H9 (cell line): ENCODE results near the gene IL1RAP. TPM values are rescaled to one million over a fixed set of nuclear protein-coding genes. Genes with fewer than 3 reads are reported as not detected.
"Not testable (repeated sequence)": the region's sequence is repeated elsewhere in the genome, so short reads cannot be mapped to it uniquely, and the experiment has no call there.

Experiments used
- DNase-seq: peaks from one replicate; pipeline ENCODE4 v3.0.0-alpha.2; 2017
- H2AFZ ChIP-seq: one replicate; pipeline ENCODE4 v1.6.1; 2013; ENCODE audit warnings: mild to moderate bottlenecking, low read length, control low read depth, moderate library complexity
- H2AK5ac ChIP-seq: 2 replicates; pipeline ENCODE4 v1.6.1; 2013; ENCODE audit warnings: low read length, control low read depth, mixed read lengths; ENCODE audit not compliant: insufficient read length
- H2BK120ac ChIP-seq: one replicate; pipeline ENCODE4 v1.6.1; 2013; ENCODE audit warnings: low read depth, mild to moderate bottlenecking, low read length, control low read depth, inconsistent platforms; ENCODE audit not compliant: poor library complexity, severe bottlenecking
- H2BK12ac ChIP-seq: 2 replicates; pipeline ENCODE4 v1.6.1; 2013; ENCODE audit warnings: low read length, control low read depth, mixed read lengths, low read depth; ENCODE audit not compliant: insufficient read length
- H2BK15ac ChIP-seq: 2 replicates; pipeline ENCODE4 v1.6.1; 2013; ENCODE audit warnings: low read depth, low read length, control low read depth
- H2BK20ac ChIP-seq: one replicate; pipeline ENCODE4 v1.6.1; 2013; ENCODE audit warnings: low read depth, mild to moderate bottlenecking, low read length, control low read depth, inconsistent platforms; ENCODE audit not compliant: poor library complexity, severe bottlenecking
- H2BK5ac ChIP-seq: 2 replicates; pipeline ENCODE4 v1.6.1; 2013; ENCODE audit warnings: low read length, control low read depth, mixed read lengths; ENCODE audit not compliant: insufficient read length
- H3K14ac ChIP-seq: 2 replicates; pipeline ENCODE4 v1.6.1; 2013; ENCODE audit warnings: low read length, control low read depth; ENCODE audit not compliant: insufficient read depth
- H3K18ac ChIP-seq: 2 replicates; pipeline ENCODE4 v1.6.1; 2013; ENCODE audit warnings: low read depth, mild to moderate bottlenecking, mixed read lengths, low read length, control low read depth; ENCODE audit not compliant: insufficient read length
- H3K23ac ChIP-seq: 2 replicates; pipeline ENCODE4 v1.6.1; 2013; ENCODE audit warnings: low read length, control low read depth, mixed read lengths, low read depth; ENCODE audit not compliant: insufficient read length
- H3K23me2 ChIP-seq: 2 replicates; pipeline ENCODE4 v1.6.1; 2013; ENCODE audit warnings: low read depth, mild to moderate bottlenecking, mixed read lengths, low read length, control low read depth; ENCODE audit not compliant: insufficient read length, poor library complexity, severe bottlenecking
- H3K27ac ChIP-seq: 2 replicates; pipeline ENCODE4 v1.5.1; 2013; ENCODE audit warnings: low read length, control low read depth, mixed read lengths, low read depth; ENCODE audit not compliant: insufficient read length
- H3K27me3 ChIP-seq: 2 replicates; pipeline ENCODE4 v1.6.1; 2013; ENCODE audit warnings: low read length, control low read depth, inconsistent platforms; ENCODE audit not compliant: insufficient read depth
- H3K4ac ChIP-seq: 2 replicates; pipeline ENCODE4 v1.6.1; 2013; ENCODE audit warnings: low read depth, mild to moderate bottlenecking, control low read depth, inconsistent platforms, low read length, moderate library complexity
- H3K4me1 ChIP-seq: 2 replicates; pipeline ENCODE4 v1.6.1; 2013; ENCODE audit warnings: low read length, control low read depth, inconsistent platforms; ENCODE audit not compliant: insufficient read depth
- H3K4me2 ChIP-seq: 2 replicates; pipeline ENCODE4 v1.6.1; 2013; ENCODE audit warnings: low read length, control low read depth, mixed read lengths; ENCODE audit not compliant: insufficient read length, insufficient read depth
- H3K56ac ChIP-seq: 2 replicates; pipeline ENCODE4 v1.6.1; 2013; ENCODE audit warnings: low read depth, mild to moderate bottlenecking, mixed read lengths, low read length, control low read depth; ENCODE audit not compliant: insufficient read length
- H3K79me1 ChIP-seq: 2 replicates; pipeline ENCODE4 v1.6.1; 2013; ENCODE audit warnings: low read depth, mild to moderate bottlenecking, moderate library complexity, low read length, control low read depth, inconsistent platforms; ENCODE audit not compliant: insufficient read depth, poor library complexity, severe bottlenecking
- H3K79me2 ChIP-seq: 2 replicates; pipeline ENCODE4 v1.6.1; 2013; ENCODE audit warnings: low read length, control low read depth, inconsistent platforms; ENCODE audit not compliant: insufficient read depth
- H3K9ac ChIP-seq: 2 replicates; pipeline ENCODE4 v1.6.1; 2013; ENCODE audit warnings: low read length, control low read depth, mixed read lengths; ENCODE audit not compliant: insufficient read length; ENCODE audit errors: extremely low read depth
- H3K9me3 ChIP-seq: one replicate; pipeline ENCODE4 v1.6.1; 2013; ENCODE audit warnings: low read depth, low read length, inconsistent platforms; ENCODE audit not compliant: control insufficient read depth
- H3T11ph ChIP-seq: one replicate; pipeline ENCODE4 v1.6.1; 2013; ENCODE audit warnings: mild to moderate bottlenecking, low read length, control low read depth, inconsistent platforms
- H4K20me1 ChIP-seq: one replicate; pipeline ENCODE4 v1.6.1; 2013; ENCODE audit not compliant: control insufficient read depth, insufficient read length, insufficient read depth
- H4K5ac ChIP-seq: 2 replicates; pipeline ENCODE4 v1.6.1; 2013; ENCODE audit warnings: low read depth, mild to moderate bottlenecking, mixed read lengths, low read length, control low read depth; ENCODE audit not compliant: insufficient read length
- H4K8ac ChIP-seq: replicated peaks from 2 replicates; pipeline ENCODE4 v1.6.1; 2013; ENCODE audit warnings: low read length, control low read depth, mixed read lengths, low read depth; ENCODE audit not compliant: insufficient read length
- H4K91ac ChIP-seq: 2 replicates; pipeline ENCODE4 v1.6.1; 2013; ENCODE audit warnings: low read depth, mild to moderate bottlenecking, moderate library complexity, mixed read lengths, low read length, control low read depth; ENCODE audit not compliant: insufficient read length
- H3K27ac Mint-ChIP-seq, 3 experiments: 2 replicates in 2 of 3; 3 replicates in 1 of 3; pipeline ENCODE4 v1.8.0; 2020 to 2021; ENCODE audit warnings: mixed read lengths in 3 of 3, mild to moderate bottlenecking in 1 of 3, moderate library complexity in 1 of 3
- H3K27me3 Mint-ChIP-seq: 2 replicates; pipeline ENCODE4 v1.8.0; 2021; ENCODE audit warnings: low read depth, mild to moderate bottlenecking, moderate library complexity, mixed read lengths
- H3K36me3 Mint-ChIP-seq, 3 experiments: 2 replicates in 2 of 3; 3 replicates in 1 of 3; pipeline ENCODE4 v1.8.0; 2020 to 2021; ENCODE audit warnings: low read depth in 3 of 3, mixed read lengths in 3 of 3; ENCODE audit not compliant: insufficient read depth in 1 of 3
- H3K4me1 Mint-ChIP-seq, 2 experiments: 2 replicates each; pipeline ENCODE4 v1.8.0; 2020; ENCODE audit warnings: mixed read lengths in 2 of 2
- H3K4me3 Mint-ChIP-seq, 2 experiments: 2 replicates in 1 of 2; 3 replicates in 1 of 2; pipeline ENCODE4 v1.8.0; 2020 to 2021; ENCODE audit warnings: mild to moderate bottlenecking in 2 of 2, mixed read lengths in 2 of 2, moderate library complexity in 1 of 2
- H3K9me3 Mint-ChIP-seq, 2 experiments: 2 replicates in 1 of 2; 3 replicates in 1 of 2; pipeline ENCODE4 v1.8.0; 2020; ENCODE audit warnings: mild to moderate bottlenecking in 2 of 2, mixed read lengths in 2 of 2, moderate library complexity in 1 of 2
- CTCF ChIP-seq: fragments of 200-600 bp; sonication (generic); conservative IDR thresholded peaks from 3 replicates; pipeline ENCODE4 v1.8.0; 2021; ENCODE audit warnings: antibody characterized with exemption, mild to moderate bottlenecking
- WGBS: extraction: QIAGEN DNeasy Blood & Tissue Kit; methylation state at CpG from one replicate; pipeline ENCODE4 v1.1.7; 2013; ENCODE audit warnings: missing lambda C conversion rate, low lambda C conversion rate, mixed read lengths; ENCODE audit not compliant: insufficient read length; ENCODE audit errors: extremely low coverage; 5-methylcytosine and 5-hydroxymethylcytosine counted together
- total RNA-seq: library from RNA; stranded (reverse); gene quantifications from 2 replicates; pipeline ENCODE4 v1.2.1, GENCODE V29; 2021

The IL1RAP gene
- total RNA-seq, 1 experiment from 2014 or later = 4.6 TPM

GRCh38 chr3:190517687-190518086 is 3.8 kb downstream of the IL1RAP start:
- no peak overlapping the region for H4K8ac ChIP-seq
- H2AFZ ChIP-seq = no peak overlapping the region
- no peaks in the 10 kb centered on the region; a peak in 1 of 5 replicates for H3K9me3 Mint-ChIP-seq
- H2BK12ac ChIP-seq = no peak overlapping the region
- no peaks in the 10 kb centered on the region for H4K20me1 ChIP-seq
- no peak overlapping the region for H4K91ac ChIP-seq
- H3K9me3 ChIP-seq = no peaks in the 10 kb centered on the region
- H3K18ac ChIP-seq = no peak overlapping the region
- no peak overlapping the region for H3K27ac Mint-ChIP-seq
- H3K4me1 ChIP-seq = no peaks in the 10 kb centered on the region; the same call in 1 of the 2 replicates
- no peak overlapping the region for H2BK15ac ChIP-seq
- no peak overlapping the region for H3K14ac ChIP-seq
- no peak overlapping the region for H3K27ac ChIP-seq
- no peak overlapping the region for H3K23ac ChIP-seq
- peaks cover 8% of the 10 kb centered on the region for H3K23me2 ChIP-seq
- H2AK5ac ChIP-seq = no peak overlapping the region
- H4K5ac ChIP-seq = no peak overlapping the region
- no peak overlapping the region for H3K56ac ChIP-seq
- peaks cover 0 to 9% (median 0%) of the 10 kb centered on the region in 3 experiments; a peak in 2 of 7 replicates for H3K36me3 Mint-ChIP-seq
- no peak for TF ChIP-seq CTCF
- no peak overlapping the region for H3T11ph ChIP-seq
- no peaks in the 10 kb centered on the region for H3K79me1 ChIP-seq
- peaks cover 8% of the 10 kb centered on the region; the same call in 1 of the 2 replicates for H3K27me3 ChIP-seq
- peaks cover 36% of the 10 kb centered on the region for H3K27me3 Mint-ChIP-seq
- no peak for DNase-seq
- no peak overlapping the region for H3K4me3 Mint-ChIP-seq
- no peak overlapping the region for H3K9ac ChIP-seq
- WGBS = no CpG with 5 or more reads among the region's 3 CpGs
- no peak overlapping the region for H2BK5ac ChIP-seq
- H3K79me2 ChIP-seq = no peaks in the 10 kb centered on the region
- H2BK20ac ChIP-seq = no peak overlapping the region
- H3K4ac ChIP-seq = no peak overlapping the region
- H3K4me2 ChIP-seq = no peak overlapping the region
- H2BK120ac ChIP-seq = no peak overlapping the region
- H3K4me1 Mint-ChIP-seq = peaks cover 18 to 19% of the 10 kb centered on the region in 2 experiments

GRCh38 chr3:190518531-190518930 is 4.6 kb downstream of the IL1RAP start:
- H3K27ac ChIP-seq, H3K23ac ChIP-seq, H3K9me3 Mint-ChIP-seq, DNase-seq, H2AK5ac ChIP-seq, H2AFZ ChIP-seq, H3K4me2 ChIP-seq, H2BK5ac ChIP-seq, H3K14ac ChIP-seq, H4K20me1 ChIP-seq, H2BK120ac ChIP-seq, H3K4me3 Mint-ChIP-seq, H4K8ac ChIP-seq, H3K27ac Mint-ChIP-seq, H3K79me1 ChIP-seq, H3K27me3 ChIP-seq, H3K4me1 ChIP-seq, H4K91ac ChIP-seq, H3K18ac ChIP-seq, H2BK12ac ChIP-seq, H2BK15ac ChIP-seq, H3K4ac ChIP-seq, H2BK20ac ChIP-seq, H3K56ac ChIP-seq, H3K9ac ChIP-seq, H3K36me3 Mint-ChIP-seq, H4K5ac ChIP-seq, H3K23me2 ChIP-seq, H3K9me3 ChIP-seq, H3T11ph ChIP-seq, H3K79me2 ChIP-seq: not testable (repeated sequence)
- Mint-ChIP-seq H3K4me1 (peaks cover 17 to 18% of the 10 kb centered on the region in 2 experiments), H3K27me3 (peaks cover 36% of the 10 kb centered on the region)
- WGBS = no CpG with 5 or more reads among the region's 4 CpGs
